ENCODE data around the gene DHRSX.

- TF ChIP-seq, protein P1, sequence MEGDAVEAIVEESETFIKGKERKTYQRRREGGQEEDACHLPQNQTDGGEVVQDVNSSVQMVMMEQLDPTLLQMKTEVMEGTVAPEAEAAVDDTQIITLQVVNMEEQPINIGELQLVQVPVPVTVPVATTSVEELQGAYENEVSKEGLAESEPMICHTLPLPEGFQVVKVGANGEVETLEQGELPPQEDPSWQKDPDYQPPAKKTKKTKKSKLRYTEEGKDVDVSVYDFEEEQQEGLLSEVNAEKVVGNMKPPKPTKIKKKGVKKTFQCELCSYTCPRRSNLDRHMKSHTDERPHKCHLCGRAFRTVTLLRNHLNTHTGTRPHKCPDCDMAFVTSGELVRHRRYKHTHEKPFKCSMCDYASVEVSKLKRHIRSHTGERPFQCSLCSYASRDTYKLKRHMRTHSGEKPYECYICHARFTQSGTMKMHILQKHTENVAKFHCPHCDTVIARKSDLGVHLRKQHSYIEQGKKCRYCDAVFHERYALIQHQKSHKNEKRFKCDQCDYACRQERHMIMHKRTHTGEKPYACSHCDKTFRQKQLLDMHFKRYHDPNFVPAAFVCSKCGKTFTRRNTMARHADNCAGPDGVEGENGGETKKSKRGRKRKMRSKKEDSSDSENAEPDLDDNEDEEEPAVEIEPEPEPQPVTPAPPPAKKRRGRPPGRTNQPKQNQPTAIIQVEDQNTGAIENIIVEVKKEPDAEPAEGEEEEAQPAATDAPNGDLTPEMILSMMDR (IDR thresholded peaks at IDR 0.05) = no peak
- TF ChIP-seq POLR2A (IDR thresholded peaks at IDR 0.05) = no peak
Measured at GRCh38 chrX:2388669-2389068, 112.1 kb downstream of the DHRSX start.
